Mesendoderm (in vitro differentiated cells): Measurements from ENCODE around the gene EN2.

Source experiments
- DNase-seq: peaks from one replicate; pipeline ENCODE4 v3.0.0; 2013
- H2AK5ac ChIP-seq: 2 replicates; pipeline ENCODE4 v1.6.1; 2013; ENCODE audit warnings: low read length, inconsistent platforms
- H2BK120ac ChIP-seq: 2 replicates; pipeline ENCODE4 v1.6.1; 2013; ENCODE audit warnings: low read depth, mild to moderate bottlenecking, low read length, moderate library complexity, mixed read lengths
- H2BK15ac ChIP-seq: replicated peaks from 2 replicates; pipeline ENCODE4 v1.6.1; 2013; ENCODE audit warnings: low read depth, mild to moderate bottlenecking, moderate library complexity
- H2BK5ac ChIP-seq: 2 replicates; pipeline ENCODE4 v1.6.1; 2013; ENCODE audit warnings: low read length, inconsistent platforms
- H3K18ac ChIP-seq: 2 replicates; pipeline ENCODE4 v1.6.1; 2013; ENCODE audit warnings: mild to moderate bottlenecking, low read length, mixed read lengths
- H3K23ac ChIP-seq: one replicate; pipeline ENCODE4 v1.6.1; 2013; ENCODE audit warnings: low read length
- H3K27ac ChIP-seq: 2 replicates; pipeline ENCODE4 v1.5.1; 2013; ENCODE audit warnings: low read depth, mild to moderate bottlenecking, inconsistent platforms, low read length, moderate library complexity
- H3K27me3 ChIP-seq: 2 replicates; pipeline ENCODE4 v1.6.1; 2013; ENCODE audit warnings: low read length, control low read depth, mild to moderate bottlenecking, inconsistent platforms; ENCODE audit not compliant: insufficient read depth, poor library complexity
- H3K36me3 ChIP-seq: 2 replicates; pipeline ENCODE4 v1.6.1; 2013; ENCODE audit warnings: low read length, inconsistent platforms; ENCODE audit not compliant: control insufficient read depth, insufficient read depth
- H3K4ac ChIP-seq: one replicate; pipeline ENCODE4 v1.6.1; 2013; ENCODE audit warnings: low read depth, mild to moderate bottlenecking, low read length, moderate library complexity
- H3K4me1 ChIP-seq: 2 replicates; pipeline ENCODE4 v1.6.1; 2013; ENCODE audit warnings: low read depth, low read length, inconsistent platforms; ENCODE audit not compliant: control insufficient read depth
- H3K4me2 ChIP-seq: 2 replicates; pipeline ENCODE4 v1.6.1; 2013; ENCODE audit warnings: low read length
- H3K4me3 ChIP-seq: 2 replicates; pipeline ENCODE4 v1.5.1; 2013; ENCODE audit warnings: mild to moderate bottlenecking, low read length
- H3K56ac ChIP-seq: one replicate; pipeline ENCODE4 v1.6.1; 2013; ENCODE audit warnings: low read length
- H3K79me1 ChIP-seq: 2 replicates; pipeline ENCODE4 v1.6.1; 2013; ENCODE audit warnings: low read length, inconsistent platforms
- H3K79me2 ChIP-seq: 2 replicates; pipeline ENCODE4 v1.6.1; 2013; ENCODE audit warnings: mild to moderate bottlenecking, low read length; ENCODE audit not compliant: control insufficient read depth, insufficient read depth
- H3K9ac ChIP-seq: 2 replicates; pipeline ENCODE4 v1.6.1; 2013; ENCODE audit warnings: low read length, inconsistent platforms
- H4K5ac ChIP-seq: one replicate; pipeline ENCODE4 v1.6.1; 2013; ENCODE audit warnings: low read length
- H4K8ac ChIP-seq: one replicate; pipeline ENCODE4 v1.6.1; 2013; ENCODE audit warnings: low read depth, mild to moderate bottlenecking, control low read depth, low read length, moderate library complexity
- WGBS: extraction: QIAGEN DNeasy Blood & Tissue Kit; methylation state at CpG from one replicate; pipeline ENCODE4 v1.1.7; 2013; ENCODE audit warnings: low lambda C conversion rate, missing lambda C conversion rate; ENCODE audit not compliant: insufficient coverage; ENCODE audit errors: extremely low coverage; 5-methylcytosine and 5-hydroxymethylcytosine counted together

EN2 gene

GRCh38 chr7:155450970-155451801 lies 6.7 kb upstream of the EN2 start:
- peak; percentile 37 for DNase-seq
- Histone ChIP-seq H3K79me2 (no peaks in the 10 kb centered on the region), H3K79me1 (no peaks in the 10 kb centered on the region), H3K9ac (no peak overlapping the region), H2BK5ac (no peak overlapping the region), H2AK5ac (no peak overlapping the region), H4K5ac (no peak overlapping the region), H3K4me2 (no peak overlapping the region), H2BK120ac (no peak overlapping the region), H3K36me3 (no peaks in the 10 kb centered on the region), H3K18ac (no peak overlapping the region), H4K8ac (no peak overlapping the region), H3K4me3 (no peak overlapping the region), H3K4ac (no peak overlapping the region), H3K27me3 (peaks cover 82% of the 10 kb centered on the region), H3K23ac (no peak overlapping the region), H3K4me1 (no peaks in the 10 kb centered on the region), H3K56ac (peak overlapping the region; percentile 5), H3K27ac (no peak overlapping the region), H2BK15ac (no peak overlapping the region)
- no CpG with 5 or more reads among the region's 46 CpGs for WGBS

- Histone ChIP-seq H3K36me3 (no peaks in the 10 kb centered on the region), H3K4me2 (no peak overlapping the region), H3K23ac (no peak overlapping the region), H3K4me3 (no peak overlapping the region), H3K27ac (no peak overlapping the region), H4K5ac (no peak overlapping the region), H3K79me2 (no peaks in the 10 kb centered on the region), H3K4me1 (no peaks in the 10 kb centered on the region), H3K18ac (no peak overlapping the region), H2BK15ac (no peak overlapping the region), H3K27me3 (peaks cover 88% of the 10 kb centered on the region), H2BK5ac (no peak overlapping the region), H4K8ac (no peak overlapping the region), H3K4ac (no peak overlapping the region), H2AK5ac (no peak overlapping the region), H3K79me1 (no peaks in the 10 kb centered on the region), H2BK120ac (no peak overlapping the region), H3K56ac (no peak overlapping the region), H3K9ac (no peak overlapping the region)
- DNase-seq, result no peak
- WGBS, result no CpG with 5 or more reads among the region's 9 CpGs
Measured at GRCh38 chr7:155451840-155452239, 6.1 kb upstream of the EN2 start.

DNA sequence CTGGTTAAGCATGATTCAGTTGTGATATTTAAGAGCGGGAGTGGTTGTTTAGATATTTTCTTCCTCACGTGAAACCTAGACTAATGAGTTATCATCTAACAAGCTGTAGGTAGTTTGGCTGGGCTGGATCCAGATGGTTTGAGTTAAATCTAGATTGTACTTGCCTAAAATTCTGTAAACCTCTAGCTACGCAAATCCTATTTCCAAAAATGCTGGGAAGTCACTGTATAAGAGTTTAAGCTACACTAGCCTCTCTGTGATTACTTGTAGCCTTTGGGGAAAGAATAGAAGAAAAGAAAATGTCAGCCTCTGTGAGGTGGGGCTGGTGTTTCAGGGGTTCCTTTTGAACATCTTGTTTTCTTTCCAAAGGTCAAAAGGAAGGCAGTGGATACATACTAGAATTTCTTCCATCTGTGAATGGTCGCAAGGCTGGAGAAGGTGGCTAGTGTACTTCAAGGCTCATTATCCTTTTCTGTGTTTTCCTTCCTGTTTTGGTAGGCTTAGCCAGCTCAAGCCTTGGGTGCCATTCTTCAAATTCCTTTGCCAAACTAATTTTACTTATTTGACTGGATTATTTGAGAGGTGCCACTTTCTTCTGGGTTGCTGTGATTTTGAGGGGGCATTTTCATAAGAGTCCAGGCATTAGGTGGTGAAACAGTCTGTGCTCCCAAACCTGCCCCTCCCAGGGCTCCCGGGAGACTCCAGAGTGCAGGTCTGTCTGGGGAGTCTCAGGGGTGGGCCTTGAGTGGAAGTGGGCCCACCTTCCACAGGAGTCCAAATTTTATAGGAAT lies 5.2 kb upstream of the EN2 start:
- Histone ChIP-seq H3K79me1 (no peaks in the 10 kb centered on the region), H3K23ac (no peak overlapping the region), H3K4me2 (no peak overlapping the region), H3K4me1 (no peaks in the 10 kb centered on the region), H2BK5ac (no peak overlapping the region), H3K27ac (no peak overlapping the region), H3K4ac (no peak overlapping the region), H3K9ac (no peak overlapping the region), H2BK15ac (no peak overlapping the region), H3K36me3 (no peaks in the 10 kb centered on the region), H4K8ac (no peak overlapping the region), H3K4me3 (no peak overlapping the region), H3K18ac (no peak overlapping the region), H3K27me3 (peaks cover 87% of the 10 kb centered on the region), H4K5ac (no peak overlapping the region), H2BK120ac (no peak overlapping the region), H2AK5ac (no peak overlapping the region), H3K79me2 (no peaks in the 10 kb centered on the region), H3K56ac (no peak overlapping the region)
- no peak for DNase-seq
- WGBS, result no CpG with 5 or more reads among the region's 5 CpGs

GRCh38 chr7:155453296-155454182 lies 4.4 kb upstream of the EN2 start:
- no CpG with 5 or more reads among the region's 57 CpGs for WGBS
- Histone ChIP-seq H3K27me3 (peaks cover 86% of the 10 kb centered on the region), H3K36me3 (no peaks in the 10 kb centered on the region), H3K4me3 (no peak overlapping the region), H3K9ac (no peak overlapping the region), H3K4ac (no peak overlapping the region), H3K23ac (no peak overlapping the region), H3K79me1 (no peaks in the 10 kb centered on the region), H3K18ac (no peak overlapping the region), H4K5ac (no peak overlapping the region), H3K79me2 (no peaks in the 10 kb centered on the region), H2AK5ac (no peak overlapping the region), H2BK120ac (no peak overlapping the region), H3K27ac (no peak overlapping the region), H2BK5ac (no peak overlapping the region), H3K4me2 (no peak overlapping the region), H3K4me1 (no peaks in the 10 kb centered on the region), H4K8ac (no peak overlapping the region), H3K56ac (no peak overlapping the region), H2BK15ac (no peak overlapping the region)
- no peak for DNase-seq

GRCh38 chr7:155454183-155455112 lies 3.5 kb upstream of the EN2 start:
- Histone ChIP-seq H3K18ac (no peak overlapping the region), H2AK5ac (no peak overlapping the region), H4K8ac (no peak overlapping the region), H3K27me3 (peaks cover 88% of the 10 kb centered on the region), H3K4me1 (no peaks in the 10 kb centered on the region), H3K79me1 (no peaks in the 10 kb centered on the region), H3K27ac (no peak overlapping the region), H4K5ac (no peak overlapping the region), H3K23ac (no peak overlapping the region), H2BK5ac (no peak overlapping the region), H2BK15ac (no peak overlapping the region), H3K9ac (no peak overlapping the region), H3K36me3 (no peaks in the 10 kb centered on the region), H2BK120ac (no peak overlapping the region), H3K4ac (no peak overlapping the region), H3K4me2 (peak overlapping the region; percentile 29), H3K4me3 (no peak overlapping the region), H3K79me2 (no peaks in the 10 kb centered on the region), H3K56ac (peak overlapping the region; percentile 70)
- WGBS, result no CpG with 5 or more reads among the region's 82 CpGs
- DNase-seq, result peak; percentile 48
